ENCODE results near the gene OSTM1.

DNA sequence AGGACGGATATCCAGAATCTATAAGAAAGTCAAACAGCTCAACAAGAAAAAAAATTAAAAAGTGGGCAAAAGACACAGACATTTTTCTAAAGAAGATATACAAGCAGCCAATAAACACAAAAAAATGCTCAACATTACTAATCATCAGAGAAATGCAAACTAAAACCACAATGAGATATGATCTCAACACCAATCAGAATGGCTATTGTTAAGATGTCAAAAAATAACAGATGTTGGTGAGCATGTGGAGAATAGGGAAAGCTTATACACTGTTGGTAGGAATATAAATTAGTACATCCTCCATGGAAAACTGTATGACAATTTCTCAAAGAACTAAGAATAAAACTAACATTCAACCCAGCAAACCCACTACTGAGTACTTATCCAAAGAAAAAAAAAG is 23.3 kb upstream of the OSTM1 start:
- TF ChIP-seq POLR2AphosphoS5 (IDR thresholded peaks at IDR 0.05; ENCODE audit: low read depth, low read length) (no peak), TCF7L2 (IDR thresholded peaks at IDR 0.05; ENCODE audit: low read depth, low read length) (no peak), SIN3A (IDR thresholded peaks at IDR 0.05; ENCODE audit: borderline replicate concordance, insufficient read depth, low read depth, low read length) (no peak)
- TF ChIP-seq, protein P1, sequence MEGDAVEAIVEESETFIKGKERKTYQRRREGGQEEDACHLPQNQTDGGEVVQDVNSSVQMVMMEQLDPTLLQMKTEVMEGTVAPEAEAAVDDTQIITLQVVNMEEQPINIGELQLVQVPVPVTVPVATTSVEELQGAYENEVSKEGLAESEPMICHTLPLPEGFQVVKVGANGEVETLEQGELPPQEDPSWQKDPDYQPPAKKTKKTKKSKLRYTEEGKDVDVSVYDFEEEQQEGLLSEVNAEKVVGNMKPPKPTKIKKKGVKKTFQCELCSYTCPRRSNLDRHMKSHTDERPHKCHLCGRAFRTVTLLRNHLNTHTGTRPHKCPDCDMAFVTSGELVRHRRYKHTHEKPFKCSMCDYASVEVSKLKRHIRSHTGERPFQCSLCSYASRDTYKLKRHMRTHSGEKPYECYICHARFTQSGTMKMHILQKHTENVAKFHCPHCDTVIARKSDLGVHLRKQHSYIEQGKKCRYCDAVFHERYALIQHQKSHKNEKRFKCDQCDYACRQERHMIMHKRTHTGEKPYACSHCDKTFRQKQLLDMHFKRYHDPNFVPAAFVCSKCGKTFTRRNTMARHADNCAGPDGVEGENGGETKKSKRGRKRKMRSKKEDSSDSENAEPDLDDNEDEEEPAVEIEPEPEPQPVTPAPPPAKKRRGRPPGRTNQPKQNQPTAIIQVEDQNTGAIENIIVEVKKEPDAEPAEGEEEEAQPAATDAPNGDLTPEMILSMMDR (IDR thresholded peaks at IDR 0.05) = no peak
- TF ChIP-seq, protein P2, sequence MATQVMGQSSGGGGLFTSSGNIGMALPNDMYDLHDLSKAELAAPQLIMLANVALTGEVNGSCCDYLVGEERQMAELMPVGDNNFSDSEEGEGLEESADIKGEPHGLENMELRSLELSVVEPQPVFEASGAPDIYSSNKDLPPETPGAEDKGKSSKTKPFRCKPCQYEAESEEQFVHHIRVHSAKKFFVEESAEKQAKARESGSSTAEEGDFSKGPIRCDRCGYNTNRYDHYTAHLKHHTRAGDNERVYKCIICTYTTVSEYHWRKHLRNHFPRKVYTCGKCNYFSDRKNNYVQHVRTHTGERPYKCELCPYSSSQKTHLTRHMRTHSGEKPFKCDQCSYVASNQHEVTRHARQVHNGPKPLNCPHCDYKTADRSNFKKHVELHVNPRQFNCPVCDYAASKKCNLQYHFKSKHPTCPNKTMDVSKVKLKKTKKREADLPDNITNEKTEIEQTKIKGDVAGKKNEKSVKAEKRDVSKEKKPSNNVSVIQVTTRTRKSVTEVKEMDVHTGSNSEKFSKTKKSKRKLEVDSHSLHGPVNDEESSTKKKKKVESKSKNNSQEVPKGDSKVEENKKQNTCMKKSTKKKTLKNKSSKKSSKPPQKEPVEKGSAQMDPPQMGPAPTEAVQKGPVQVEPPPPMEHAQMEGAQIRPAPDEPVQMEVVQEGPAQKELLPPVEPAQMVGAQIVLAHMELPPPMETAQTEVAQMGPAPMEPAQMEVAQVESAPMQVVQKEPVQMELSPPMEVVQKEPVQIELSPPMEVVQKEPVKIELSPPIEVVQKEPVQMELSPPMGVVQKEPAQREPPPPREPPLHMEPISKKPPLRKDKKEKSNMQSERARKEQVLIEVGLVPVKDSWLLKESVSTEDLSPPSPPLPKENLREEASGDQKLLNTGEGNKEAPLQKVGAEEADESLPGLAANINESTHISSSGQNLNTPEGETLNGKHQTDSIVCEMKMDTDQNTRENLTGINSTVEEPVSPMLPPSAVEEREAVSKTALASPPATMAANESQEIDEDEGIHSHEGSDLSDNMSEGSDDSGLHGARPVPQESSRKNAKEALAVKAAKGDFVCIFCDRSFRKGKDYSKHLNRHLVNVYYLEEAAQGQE (IDR thresholded peaks at IDR 0.05; ENCODE audit: insufficient read depth in 1 of 2, low read depth in 2 of 2, low read length in 1 of 2) = no peak
